ENCODE data around the gene THSD4.

THSD4 gene

DNA sequence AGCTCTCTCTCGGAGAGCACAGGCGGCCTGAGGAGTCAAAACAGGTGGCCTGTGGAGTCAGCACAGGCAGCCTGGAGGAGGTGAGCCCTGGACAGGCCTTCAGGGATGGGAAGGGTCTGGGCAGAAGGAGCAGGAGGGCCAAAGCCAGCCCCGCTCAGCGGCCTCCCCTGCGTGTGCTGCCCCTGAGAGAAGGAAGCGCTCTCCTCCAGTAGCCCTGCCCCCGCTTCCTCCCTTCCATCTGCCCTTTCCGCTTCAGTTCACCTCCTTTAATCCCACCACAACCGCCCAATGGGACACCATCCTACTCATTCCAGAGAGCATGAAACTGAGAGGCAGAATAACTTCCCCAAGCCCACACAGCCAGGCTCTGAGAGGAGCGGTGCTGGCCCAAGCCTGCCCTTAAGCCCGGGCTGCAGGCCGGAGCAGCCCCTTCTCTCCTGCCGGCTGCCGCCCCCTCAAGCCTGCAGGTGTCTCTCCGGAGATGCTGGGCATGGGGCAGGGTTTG, 691.9 kb downstream of the THSD4 start:
- no peak for DNase-seq

DNA sequence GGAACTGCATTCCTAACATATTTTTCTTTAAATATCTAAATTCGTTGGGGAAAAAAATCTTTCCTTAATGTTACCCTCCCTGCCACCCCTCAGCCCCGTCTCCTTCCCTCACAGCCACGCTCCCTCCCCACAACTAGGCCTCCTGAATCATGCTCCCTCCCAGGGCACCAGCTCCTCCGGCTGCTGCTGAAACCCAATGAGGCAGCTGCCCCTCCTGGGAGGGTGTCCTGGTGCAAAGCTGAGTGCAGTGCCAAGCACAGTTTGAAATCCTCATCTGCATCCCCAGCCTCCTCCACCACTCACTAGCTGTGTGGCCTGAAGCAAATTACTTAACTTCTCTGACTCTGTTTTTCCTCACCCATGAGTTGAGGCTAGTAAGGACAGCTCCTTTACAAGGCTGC, 692.4 kb downstream of the THSD4 start:
- DNase-seq, result no peak

GRCh38 chr15:71808311-71809020, 693.2 kb downstream of the THSD4 start:
- DNase-seq, result no peak

GRCh38 chr15:71809346-71809745, 694.1 kb downstream of the THSD4 start:
- no peak for DNase-seq

- DNase-seq, result no peak
Measured at GRCh38 chr15:71810256-71811035, 695.2 kb downstream of the THSD4 start, which contains the start of gene NR2E3. Gene NR2E3, plus strand, starts transcription at chr15:71810554. Its CDS starts 190 bp downstream, at chr15:71810744.

DNA sequence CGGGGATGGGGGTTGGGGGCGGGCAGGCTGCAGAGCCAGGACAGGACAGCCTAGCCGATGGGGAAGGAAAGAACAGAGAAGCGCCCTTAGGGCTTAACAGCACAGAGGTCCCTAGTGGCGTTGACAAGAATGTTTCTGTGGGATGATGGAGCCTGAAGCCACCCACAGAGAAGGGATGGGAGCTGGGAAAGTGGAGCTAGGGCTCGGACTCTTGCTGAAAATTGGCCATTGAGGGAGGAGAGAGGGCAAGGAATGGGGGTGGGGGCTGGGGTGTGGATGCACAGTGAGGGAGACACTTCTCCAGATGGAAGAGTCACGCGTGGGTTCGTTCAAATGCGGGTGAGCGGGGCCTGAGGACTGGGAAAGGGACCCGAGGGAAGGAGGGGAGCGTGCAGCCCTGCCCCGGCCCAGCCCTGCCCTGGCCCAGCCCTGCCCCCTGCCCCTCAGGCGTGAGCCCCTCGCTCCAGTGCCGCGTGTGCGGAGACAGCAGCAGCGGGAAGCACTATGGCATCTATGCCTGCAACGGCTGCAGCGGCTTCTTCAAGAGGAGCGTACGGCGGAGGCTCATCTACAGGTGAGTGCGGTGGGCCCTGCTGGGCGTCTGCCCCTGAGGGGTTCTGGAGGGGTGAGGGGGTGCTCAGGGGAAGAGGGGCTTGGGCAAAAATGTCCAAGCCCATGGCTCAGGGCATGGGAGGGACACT, 695.9 kb downstream of the THSD4 start:
- DNase-seq, result peak in 1 of 2 experiments; percentile 18

GRCh38 chr15:71811752-71812735, 696.8 kb downstream of the THSD4 start:
- no peak for DNase-seq

GRCh38 chr15:71812966-71813722, 697.9 kb downstream of the THSD4 start:
- no peak for DNase-seq

GRCh38 chr15:71813723-71814470, 698.6 kb downstream of the THSD4 start:
- no peak for DNase-seq

DNA sequence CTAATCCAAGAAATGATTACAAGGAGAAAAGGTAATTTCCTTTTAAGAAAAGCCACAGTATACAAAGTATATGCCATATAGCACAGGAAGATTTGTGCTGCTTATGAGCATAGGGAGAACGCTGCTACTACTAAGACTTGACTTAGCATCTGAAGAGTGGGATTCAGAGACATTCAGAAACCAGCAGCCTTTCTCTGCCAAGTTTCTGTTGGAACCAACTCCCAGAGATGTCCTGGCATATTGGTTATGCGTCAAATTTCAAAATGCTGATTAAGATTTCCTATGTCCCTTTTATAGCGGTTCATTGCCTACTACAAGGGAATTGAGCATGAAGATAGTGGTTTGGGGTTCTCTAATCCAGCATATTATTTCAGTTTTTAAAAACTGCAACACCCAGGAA, 700.0 kb downstream of the THSD4 start:
- DNase-seq, result no peak

- no peak for DNase-seq
Measured at GRCh38 chr15:71817351-71817750, 702.1 kb downstream of the THSD4 start.

GRCh38 chr15:71820127-71820526, 704.9 kb downstream of the THSD4 start:
- DNase-seq, result no peak

GRCh38 chr15:71821547-71822129, 706.4 kb downstream of the THSD4 start:
- DNase-seq, result no peak

GRCh38 chr15:71822890-71823630, 707.8 kb downstream of the THSD4 start:
- DNase-seq, result no peak

GRCh38 chr15:71823801-71824200, 708.5 kb downstream of the THSD4 start:
- no peak for DNase-seq

GRCh38 chr15:71825021-71825730, 709.9 kb downstream of the THSD4 start:
- no peak for DNase-seq

- DNase-seq, result no peak
Measured at GRCh38 chr15:71826196-71826595, 710.9 kb downstream of the THSD4 start.

- no peak for DNase-seq
Measured at GRCh38 chr15:71830981-71831380, 715.7 kb downstream of the THSD4 start.
